ENCODE measurements around the gene LRRC4C. TPM values are rescaled to one million over a fixed set of nuclear protein-coding genes. Genes with fewer than 3 reads are reported as not detected.

The LRRC4C gene
- polyA plus RNA-seq, 1 of the 3 experiments (the other 2 are of a cell fraction), result 0.16 TPM

DNA sequence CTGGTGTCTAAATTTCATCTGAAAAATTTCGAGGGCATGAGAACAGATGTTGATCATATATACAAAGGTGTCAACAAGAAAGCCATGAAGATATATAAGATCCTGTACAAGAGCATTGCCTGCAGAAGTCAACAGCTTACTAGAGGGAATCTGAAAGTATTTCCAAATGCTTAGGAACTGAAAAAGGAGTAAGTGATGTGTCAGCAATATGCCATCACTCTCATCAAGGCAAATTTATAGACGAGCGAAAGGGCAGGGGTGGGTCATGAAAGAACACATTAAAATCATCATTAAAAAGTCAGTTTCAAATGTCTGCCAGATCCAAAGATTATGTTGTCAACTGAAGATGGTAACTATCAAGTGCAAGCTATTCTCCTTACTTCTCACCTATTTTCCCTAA lies 1299.0 kb downstream of the LRRC4C start (continued):
- TF ChIP-seq, protein P1, sequence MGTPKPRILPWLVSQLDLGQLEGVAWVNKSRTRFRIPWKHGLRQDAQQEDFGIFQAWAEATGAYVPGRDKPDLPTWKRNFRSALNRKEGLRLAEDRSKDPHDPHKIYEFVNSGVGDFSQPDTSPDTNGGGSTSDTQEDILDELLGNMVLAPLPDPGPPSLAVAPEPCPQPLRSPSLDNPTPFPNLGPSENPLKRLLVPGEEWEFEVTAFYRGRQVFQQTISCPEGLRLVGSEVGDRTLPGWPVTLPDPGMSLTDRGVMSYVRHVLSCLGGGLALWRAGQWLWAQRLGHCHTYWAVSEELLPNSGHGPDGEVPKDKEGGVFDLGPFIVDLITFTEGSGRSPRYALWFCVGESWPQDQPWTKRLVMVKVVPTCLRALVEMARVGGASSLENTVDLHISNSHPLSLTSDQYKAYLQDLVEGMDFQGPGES (IDR thresholded peaks at IDR 0.05; ENCODE audit: low read depth, low read length), result no peak

DNA sequence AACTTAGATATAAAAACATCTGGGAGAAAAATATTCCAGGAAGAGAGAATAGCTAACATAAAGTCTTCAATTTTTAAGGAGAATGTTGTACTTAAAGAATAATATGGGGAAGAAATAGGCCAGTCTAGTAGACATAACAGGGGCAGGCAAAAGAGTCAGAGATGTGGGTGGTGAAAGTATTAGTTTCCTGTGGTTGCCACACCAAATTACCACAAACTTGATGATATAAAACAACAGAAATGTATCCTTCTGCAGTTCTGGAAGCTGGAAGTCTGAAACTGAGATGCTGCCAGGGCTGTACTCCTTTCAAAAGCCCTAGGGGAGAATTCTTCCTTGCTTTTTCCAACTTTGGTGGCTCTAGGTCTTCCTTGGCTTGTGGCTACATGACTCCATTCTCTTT lies 1309.7 kb downstream of the LRRC4C start:
- POLR2A ChIA-PET, result no interaction called here
- DNase-seq, result no peak
- H3F3A ChIP-seq (replicated peaks; ENCODE audit: insufficient read depth), result no peaks in the 10 kb centered on the region
- H3K9me3 ChIP-seq, result no peaks in the 10 kb centered on the region
- CTCF ChIA-PET, result interaction anchor here (1.3 kb wide), 1 partner anchor 13 kb away, joined by 4 read pairs; no protein-coding TSS in a partner anchor
- H3K27ac ChIP-seq (ENCODE audit: low read depth in 2 of 2, low read length in 1 of 2), result no peak overlapping the region
- H3K36me3 ChIP-seq (replicated peaks in 1 of 2; ENCODE audit: control insufficient read depth in 1 of 2, insufficient read depth in 2 of 2, low read length in 1 of 2), result no peaks in the 10 kb centered on the region
- H3K4me1 ChIP-seq (ENCODE audit: control insufficient read depth in 1 of 2, insufficient read depth in 2 of 2, low read depth in 1 of 2, low read length in 1 of 2), result no peaks in the 10 kb centered on the region
- no peaks in the 10 kb centered on the region for H4K20me1 ChIP-seq (ENCODE audit: insufficient read depth)
- H3K79me2 ChIP-seq (ENCODE audit: insufficient read depth), result no peaks in the 10 kb centered on the region
- no peak overlapping the region for H2AFZ ChIP-seq (ENCODE audit: low read depth)
- no peak for TF ChIP-seq TAF1 (IDR thresholded peaks at IDR 0.05; ENCODE audit: borderline replicate concordance, low read depth, low read length)
- no peak for TF ChIP-seq RFX5 (IDR thresholded peaks at IDR 0.05; ENCODE audit: low read length)
- no peak for TF ChIP-seq NFIC (IDR thresholded peaks at IDR 0.05; ENCODE audit: borderline replicate concordance)
- TF ChIP-seq MXI1 (IDR thresholded peaks at IDR 0.05; ENCODE audit: low read depth, low read length), result no peak
- TF ChIP-seq RAD21 (IDR thresholded peaks at IDR 0.05; ENCODE audit: low read length), result no peak
- TF ChIP-seq RCOR1 (IDR thresholded peaks at IDR 0.05; ENCODE audit: low read length), result no peak
- TF ChIP-seq, protein P2, sequence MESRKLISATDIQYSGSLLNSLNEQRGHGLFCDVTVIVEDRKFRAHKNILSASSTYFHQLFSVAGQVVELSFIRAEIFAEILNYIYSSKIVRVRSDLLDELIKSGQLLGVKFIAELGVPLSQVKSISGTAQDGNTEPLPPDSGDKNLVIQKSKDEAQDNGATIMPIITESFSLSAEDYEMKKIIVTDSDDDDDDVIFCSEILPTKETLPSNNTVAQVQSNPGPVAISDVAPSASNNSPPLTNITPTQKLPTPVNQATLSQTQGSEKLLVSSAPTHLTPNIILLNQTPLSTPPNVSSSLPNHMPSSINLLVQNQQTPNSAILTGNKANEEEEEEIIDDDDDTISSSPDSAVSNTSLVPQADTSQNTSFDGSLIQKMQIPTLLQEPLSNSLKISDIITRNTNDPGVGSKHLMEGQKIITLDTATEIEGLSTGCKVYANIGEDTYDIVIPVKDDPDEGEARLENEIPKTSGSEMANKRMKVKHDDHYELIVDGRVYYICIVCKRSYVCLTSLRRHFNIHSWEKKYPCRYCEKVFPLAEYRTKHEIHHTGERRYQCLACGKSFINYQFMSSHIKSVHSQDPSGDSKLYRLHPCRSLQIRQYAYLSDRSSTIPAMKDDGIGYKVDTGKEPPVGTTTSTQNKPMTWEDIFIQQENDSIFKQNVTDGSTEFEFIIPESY (IDR thresholded peaks at IDR 0.05; ENCODE audit: borderline replicate concordance, low read depth), result no peak
- no peak for TF ChIP-seq CHD2 (IDR thresholded peaks at IDR 0.05; ENCODE audit: low read length, partially characterized antibody)
- TF ChIP-seq EZH2phosphoT487 (IDR thresholded peaks at IDR 0.05; ENCODE audit: borderline replicate concordance, low read depth), result no peak
- no peak for TF ChIP-seq POLR2AphosphoS5 (IDR thresholded peaks at IDR 0.05; ENCODE audit: low read depth, low read length)
- no peak for TF ChIP-seq YY1 (IDR thresholded peaks at IDR 0.05; ENCODE audit: low read depth)
- TF ChIP-seq, protein P3, sequence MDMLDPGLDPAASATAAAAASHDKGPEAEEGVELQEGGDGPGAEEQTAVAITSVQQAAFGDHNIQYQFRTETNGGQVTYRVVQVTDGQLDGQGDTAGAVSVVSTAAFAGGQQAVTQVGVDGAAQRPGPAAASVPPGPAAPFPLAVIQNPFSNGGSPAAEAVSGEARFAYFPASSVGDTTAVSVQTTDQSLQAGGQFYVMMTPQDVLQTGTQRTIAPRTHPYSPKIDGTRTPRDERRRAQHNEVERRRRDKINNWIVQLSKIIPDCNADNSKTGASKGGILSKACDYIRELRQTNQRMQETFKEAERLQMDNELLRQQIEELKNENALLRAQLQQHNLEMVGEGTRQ (IDR thresholded peaks at IDR 0.05; ENCODE audit: borderline replicate concordance, low read depth, low read length), result no peak
- TF ChIP-seq, protein P1 (IDR thresholded peaks at IDR 0.05; ENCODE audit: low read depth, low read length), result no peak
- TF ChIP-seq SIN3A (IDR thresholded peaks at IDR 0.05; ENCODE audit: borderline replicate concordance, low read depth, low read length), result no peak
- no peak for TF ChIP-seq ELF1 (IDR thresholded peaks at IDR 0.05)
- TF ChIP-seq TCF12 (IDR thresholded peaks at IDR 0.05), result no peak
- TF ChIP-seq NRF1 (IDR thresholded peaks at IDR 0.05; ENCODE audit: low read depth, low read length), result no peak
- no peaks in the 10 kb centered on the region for H3K9me2 ChIP-seq
- no peak overlapping the region for H3K4me3 ChIP-seq (ENCODE audit: low read depth in 2 of 2, low read length in 1 of 2)
- H3K27me3 ChIP-seq (ENCODE audit: insufficient read depth), result no peaks in the 10 kb centered on the region
- no peak overlapping the region for H3K4me2 ChIP-seq
- no peak overlapping the region for H3K9ac ChIP-seq

All from SK-N-SH (cell line).